HepG2 (cell line): ENCODE results near the gene TMEM98. TPM values are rescaled to one million over a fixed set of nuclear protein-coding genes. Genes with fewer than 3 reads are reported as not detected.
A peak's percentile ranks its signal among the peaks of the same experiment; 100 is the strongest.

Experiments
- ATAC-seq: fragments of 200-7000 bp; cut with Tn5 transposase; 3 replicates; pipeline ENCODE4 v1.9.1; 2020; ENCODE audit warnings: mild to moderate bottlenecking, moderate library complexity
- BruUV-seq: library from RNA; stranded (reverse); fragments of 400-500 nt; replicated peaks from 2 replicates; lab custom pipeline; 2021; lab: Mats Ljungman, UMichigan
- CTCF ChIA-PET: fragments of 300-600 bp; formaldehyde crosslinking; extraction: SDS; loops from one replicate; lab custom pipeline; 2021; ENCODE audit warnings: low total read pairs, inconsistent platforms, low intra/inter-chr PET ratio; lab: Yijun Ruan, JAX
- POLR2A ChIA-PET: fragments of 350-600 bp; sonication (Branson Sonifier 250); formaldehyde crosslinking; loops from one replicate; lab custom pipeline; 2020; ENCODE audit warnings: antibody characterized with exemption, inconsistent platforms; lab: Yijun Ruan, JAX
- DNase-seq: peaks from one replicate; pipeline ENCODE4 v3.0.0-alpha.2; 2015; ENCODE audit warnings: low spot score
- FAIRE-seq: peaks from 3 replicates; lab custom pipeline; 2011; peaks lifted over from hg19 to GRCh38; lab: Jason Lieb, UNC
- H2AFZ ChIP-seq: one replicate; pipeline ENCODE4 v1.6.1; 2011; ENCODE audit warnings: low read length, inconsistent platforms
- H3K27ac ChIP-seq: fragments of 300-600 bp; 3 replicates; pipeline ENCODE4 v1.8.0; 2011; ENCODE audit warnings: mixed run types, mild to moderate bottlenecking, mixed read lengths, low read length, inconsistent platforms; ENCODE audit not compliant: insufficient read depth; ENCODE audit errors: extremely low read length
- H3K27me3 ChIP-seq, 2 experiments: fragments of 200-600 bp in 1 of 2; 2 replicates in 1 of 2; 3 replicates in 1 of 2; pipeline versions ENCODE4 v1.6.0 to v1.8.0; 2011; ENCODE audit warnings: low read length in 2 of 2, mild to moderate bottlenecking in 2 of 2, moderate library complexity in 2 of 2, inconsistent platforms in 1 of 2; ENCODE audit not compliant: insufficient read depth in 2 of 2, control insufficient read depth in 1 of 2
- H3K36me3 ChIP-seq, 2 experiments: fragments of 200-600 bp in 1 of 2; replicated peaks in 1 of 2; 2 replicates in 1 of 2; 3 replicates in 1 of 2; pipeline versions ENCODE4 v1.5.1 to v1.8.0; 2011; ENCODE audit warnings: low read length in 2 of 2, inconsistent platforms in 1 of 2; ENCODE audit not compliant: insufficient read depth in 2 of 2, control insufficient read depth in 1 of 2
- H3K4me1 ChIP-seq: 2 replicates; pipeline ENCODE4 v1.5.1; 2012; ENCODE audit warnings: low read length, inconsistent platforms; ENCODE audit not compliant: insufficient read depth
- H3K4me2 ChIP-seq: 2 replicates; pipeline ENCODE4 v1.6.0; 2011; ENCODE audit warnings: low read depth, low read length, inconsistent platforms
- H3K4me3 ChIP-seq, 3 experiments: fragments of 200-600 bp in 1 of 3; sonication (generic), shearing (Covaris generic) in 1 of 3; replicated peaks in 1 of 3; 2 replicates each; pipeline ENCODE4 v1.5.1; 2011 to 2016; ENCODE audit warnings: low read length in 3 of 3, inconsistent platforms in 2 of 3, low read depth in 2 of 3, mild to moderate bottlenecking in 2 of 3, control low read depth in 1 of 3, mixed read lengths in 1 of 3; ENCODE audit not compliant: insufficient read depth in 1 of 3
- H3K79me2 ChIP-seq: one replicate; pipeline ENCODE4 v1.6.1; 2011; ENCODE audit warnings: low read length, inconsistent platforms; ENCODE audit not compliant: insufficient read depth
- H3K9ac ChIP-seq: 2 replicates; pipeline ENCODE4 v1.6.0; 2011; ENCODE audit warnings: mild to moderate bottlenecking, low read depth, low read length, inconsistent platforms; ENCODE audit not compliant: insufficient read depth
- H3K9me3 ChIP-seq: 2 replicates; pipeline ENCODE4 v1.5.1; 2012; ENCODE audit warnings: mild to moderate bottlenecking, low read length
- H4K20me1 ChIP-seq: 2 replicates; pipeline ENCODE4 v1.6.0; 2011; ENCODE audit warnings: inconsistent platforms, mild to moderate bottlenecking, low read length, moderate library complexity; ENCODE audit not compliant: insufficient read depth
- ARID4A ChIP-seq: sonication (generic); formaldehyde crosslinking; IDR thresholded peaks from 2 replicates; pipeline ENCODE4 v1.5.0; 2020; ENCODE audit warnings: mild to moderate bottlenecking, missing genetic modification reagents, borderline replicate concordance
- FOSL2 ChIP-seq: sonication (generic); formaldehyde crosslinking; IDR thresholded peaks from 2 replicates; pipeline ENCODE4 v1.4.0; 2020; ENCODE audit warnings: missing genetic modification reagents
- GZF1 ChIP-seq: sonication (generic); formaldehyde crosslinking; IDR thresholded peaks from 2 replicates; pipeline ENCODE4 v1.5.1; 2020; ENCODE audit warnings: mild to moderate bottlenecking, missing genetic modification reagents
- HNRNPLL ChIP-seq: fragments of 200-400 bp; formaldehyde crosslinking; IDR thresholded peaks from 2 replicates; pipeline ENCODE4 v1.6.1; 2017; ENCODE audit warnings: mild to moderate bottlenecking, low read depth, low read length; ENCODE audit not compliant: poor library complexity, severe bottlenecking
- ZFP36L2 ChIP-seq: sonication (generic); formaldehyde crosslinking; IDR thresholded peaks from 2 replicates; pipeline ENCODE4 v1.4.0; 2020; ENCODE audit warnings: missing genetic modification reagents
- ZNF235 ChIP-seq: sonication (generic); formaldehyde crosslinking; IDR thresholded peaks from 2 replicates; pipeline ENCODE4 v1.8.1; 2023; ENCODE audit warnings: mild to moderate bottlenecking, missing genetic modification reagents, borderline replicate concordance
- ZNF33B ChIP-seq: sonication (generic); formaldehyde crosslinking; IDR thresholded peaks from 2 replicates; pipeline ENCODE4 v1.5.1; 2020; ENCODE audit warnings: mild to moderate bottlenecking, missing genetic modification reagents
- ZNF570 ChIP-seq: sonication (generic); formaldehyde crosslinking; IDR thresholded peaks from 2 replicates; pipeline ENCODE4 v1.4.0; 2020; ENCODE audit warnings: mild to moderate bottlenecking, missing genetic modification reagents, borderline replicate concordance
- ZNF652 ChIP-seq: IDR thresholded peaks from 2 replicates; pipeline ENCODE4 v1.6.1; 2016; ENCODE audit warnings: low read depth, borderline replicate concordance
- WGBS: methylation state at CpG from one replicate; pipeline ENCODE4 v1.1.6; 2017; ENCODE audit warnings: low lambda C conversion rate; 5-methylcytosine and 5-hydroxymethylcytosine counted together
- in situ Hi-C: cut with HindIII; loops from 2 replicates; pipeline ENCODE4 v1.10.0; 2017; ENCODE audit warnings: low pct_unique_long_range_greater_than_20kb; ENCODE audit not compliant: extremely low pct_ligation_motif_present
- intact Hi-C: fragments of 100-400 bp; cut with micrococcal nuclease; formaldehyde crosslinking; loops from one replicate; pipeline ENCODE4 v1.10.0; 2022; ENCODE audit not compliant: unreplicated experiment
- polyA plus RNA-seq, 8 experiments: library from polyadenylated mRNA; depleted of rRNA in 3 of 8; stranded (reverse) in 7 of 8; unstranded in 1 of 8; fragments of >200 nt; fragmentation: Illumina TruSeq in 4 of 8; extraction: Trizol in 4 of 8; gene quantifications; 2 replicates each; pipeline versions ENCODE4 v1.2.1 to v1.2.3, GENCODE V29; 2011 to 2016; ENCODE audit warnings: low read depth in 4 of 8, missing spikeins in 1 of 8, mixed read lengths in 1 of 8; ENCODE audit not compliant: insufficient read depth in 1 of 8
- total RNA-seq, 5 experiments: library from RNA; depleted of rRNA; stranded (reverse); fragments of >200 nt; fragmentation: Illumina TruSeq; extraction: Trizol; gene quantifications; 2 replicates each; pipeline ENCODE4 v1.2.3, GENCODE V29; 2016; ENCODE audit warnings: low read depth in 1 of 5
- TF ChIP-seq, protein P1 (sequence below): sonication (generic); formaldehyde crosslinking; IDR thresholded peaks from 2 replicates; pipeline ENCODE4 v1.4.0; 2020; ENCODE audit warnings: missing genetic modification reagents, borderline replicate concordance
- TF ChIP-seq, protein P2 (sequence below): sonication (generic); formaldehyde crosslinking; conservative IDR thresholded peaks from 2 replicates; pipeline ENCODE4 v1.4.0; 2020; ENCODE audit warnings: mild to moderate bottlenecking, missing genetic modification reagents, moderate library complexity

Gene TMEM98
- total and polyA plus RNA-seq, 2 of the 13 experiments (the other 11 are each of a cell fraction or from before 2014, with no cell fraction given): 103 to 175 TPM

DNA sequence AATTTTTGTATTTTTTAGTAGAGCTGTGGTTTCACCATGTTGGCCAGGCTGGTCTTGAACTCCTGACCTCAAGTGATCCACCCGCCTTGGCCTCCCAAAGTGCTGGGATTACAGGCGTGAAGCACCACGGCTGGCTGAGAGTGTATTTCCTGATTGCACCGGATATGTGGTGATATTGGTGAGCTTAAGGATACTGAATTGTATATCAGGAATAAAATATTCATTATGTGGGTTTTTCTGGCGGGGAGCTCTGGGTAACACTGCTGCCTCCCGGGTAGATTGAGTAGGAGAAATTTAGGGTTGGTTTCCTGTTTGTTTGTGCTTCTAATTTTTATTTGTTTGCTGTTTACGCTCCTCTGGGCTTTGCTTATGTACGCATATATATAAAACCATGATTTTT lies 7.7 kb upstream of the TMEM98 start:
- POLR2A ChIA-PET: no interaction called here
- DNase-seq (no peak), ATAC-seq (no peak), FAIRE-seq (no peak)
- intact Hi-C loops (no loop called here), in situ Hi-C loops (no loop called here)
- H3K9me3 ChIP-seq: no peaks in the 10 kb centered on the region
- 65% methylated on average over 8 of the region's 8 CpGs for WGBS
- H3K27me3 ChIP-seq: no peaks in the 10 kb centered on the region
- no peak overlapping the region for H3K27ac ChIP-seq
- no peak overlapping the region for H3K4me3 ChIP-seq
- H4K20me1 ChIP-seq: no peaks in the 10 kb centered on the region
- CTCF ChIA-PET: no interaction called here
- no TSS peak for BruUV-seq
- no peak overlapping the region for H2AFZ ChIP-seq
- H3K4me1 ChIP-seq: peaks cover 67% of the 10 kb centered on the region
- no peaks in the 10 kb centered on the region for H3K79me2 ChIP-seq
- H3K4me2 ChIP-seq: 0 out of 2 replicates have a peak overlapping the region, but pooled peaks have one; percentile 21
- H3K36me3 ChIP-seq: no peaks in the 10 kb centered on the region
- no peak overlapping the region for H3K9ac ChIP-seq
- TF ChIP-seq HNRNPLL (no peak), GZF1 (CRISPR knock-in tag) (no peak), ZNF570 (CRISPR knock-in tag) (no peak), ARID4A (CRISPR knock-in tag) (no peak), ZFP36L2 (CRISPR knock-in tag) (no peak), ZNF33B (CRISPR knock-in tag) (no peak), ZNF652 (CRISPR knock-in tag) (no peak), FOSL2 (no peak), ZNF235 (CRISPR knock-in tag) (no peak)
- TF ChIP-seq, protein P1, sequence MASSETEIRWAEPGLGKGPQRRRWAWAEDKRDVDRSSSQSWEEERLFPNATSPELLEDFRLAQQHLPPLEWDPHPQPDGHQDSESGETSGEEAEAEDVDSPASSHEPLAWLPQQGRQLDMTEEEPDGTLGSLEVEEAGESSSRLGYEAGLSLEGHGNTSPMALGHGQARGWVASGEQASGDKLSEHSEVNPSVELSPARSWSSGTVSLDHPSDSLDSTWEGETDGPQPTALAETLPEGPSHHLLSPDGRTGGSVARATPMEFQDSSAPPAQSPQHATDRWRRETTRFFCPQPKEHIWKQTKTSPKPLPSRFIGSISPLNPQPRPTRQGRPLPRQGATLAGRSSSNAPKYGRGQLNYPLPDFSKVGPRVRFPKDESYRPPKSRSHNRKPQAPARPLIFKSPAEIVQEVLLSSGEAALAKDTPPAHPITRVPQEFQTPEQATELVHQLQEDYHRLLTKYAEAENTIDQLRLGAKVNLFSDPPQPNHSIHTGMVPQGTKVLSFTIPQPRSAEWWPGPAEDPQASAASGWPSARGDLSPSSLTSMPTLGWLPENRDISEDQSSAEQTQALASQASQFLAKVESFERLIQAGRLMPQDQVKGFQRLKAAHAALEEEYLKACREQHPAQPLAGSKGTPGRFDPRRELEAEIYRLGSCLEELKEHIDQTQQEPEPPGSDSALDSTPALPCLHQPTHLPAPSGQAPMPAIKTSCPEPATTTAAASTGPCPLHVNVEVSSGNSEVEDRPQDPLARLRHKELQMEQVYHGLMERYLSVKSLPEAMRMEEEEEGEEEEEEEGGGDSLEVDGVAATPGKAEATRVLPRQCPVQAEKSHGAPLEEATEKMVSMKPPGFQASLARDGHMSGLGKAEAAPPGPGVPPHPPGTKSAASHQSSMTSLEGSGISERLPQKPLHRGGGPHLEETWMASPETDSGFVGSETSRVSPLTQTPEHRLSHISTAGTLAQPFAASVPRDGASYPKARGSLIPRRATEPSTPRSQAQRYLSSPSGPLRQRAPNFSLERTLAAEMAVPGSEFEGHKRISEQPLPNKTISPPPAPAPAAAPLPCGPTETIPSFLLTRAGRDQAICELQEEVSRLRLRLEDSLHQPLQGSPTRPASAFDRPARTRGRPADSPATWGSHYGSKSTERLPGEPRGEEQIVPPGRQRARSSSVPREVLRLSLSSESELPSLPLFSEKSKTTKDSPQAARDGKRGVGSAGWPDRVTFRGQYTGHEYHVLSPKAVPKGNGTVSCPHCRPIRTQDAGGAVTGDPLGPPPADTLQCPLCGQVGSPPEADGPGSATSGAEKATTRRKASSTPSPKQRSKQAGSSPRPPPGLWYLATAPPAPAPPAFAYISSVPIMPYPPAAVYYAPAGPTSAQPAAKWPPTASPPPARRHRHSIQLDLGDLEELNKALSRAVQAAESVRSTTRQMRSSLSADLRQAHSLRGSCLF (CRISPR knock-in tag): no peak
- TF ChIP-seq, protein P2, sequence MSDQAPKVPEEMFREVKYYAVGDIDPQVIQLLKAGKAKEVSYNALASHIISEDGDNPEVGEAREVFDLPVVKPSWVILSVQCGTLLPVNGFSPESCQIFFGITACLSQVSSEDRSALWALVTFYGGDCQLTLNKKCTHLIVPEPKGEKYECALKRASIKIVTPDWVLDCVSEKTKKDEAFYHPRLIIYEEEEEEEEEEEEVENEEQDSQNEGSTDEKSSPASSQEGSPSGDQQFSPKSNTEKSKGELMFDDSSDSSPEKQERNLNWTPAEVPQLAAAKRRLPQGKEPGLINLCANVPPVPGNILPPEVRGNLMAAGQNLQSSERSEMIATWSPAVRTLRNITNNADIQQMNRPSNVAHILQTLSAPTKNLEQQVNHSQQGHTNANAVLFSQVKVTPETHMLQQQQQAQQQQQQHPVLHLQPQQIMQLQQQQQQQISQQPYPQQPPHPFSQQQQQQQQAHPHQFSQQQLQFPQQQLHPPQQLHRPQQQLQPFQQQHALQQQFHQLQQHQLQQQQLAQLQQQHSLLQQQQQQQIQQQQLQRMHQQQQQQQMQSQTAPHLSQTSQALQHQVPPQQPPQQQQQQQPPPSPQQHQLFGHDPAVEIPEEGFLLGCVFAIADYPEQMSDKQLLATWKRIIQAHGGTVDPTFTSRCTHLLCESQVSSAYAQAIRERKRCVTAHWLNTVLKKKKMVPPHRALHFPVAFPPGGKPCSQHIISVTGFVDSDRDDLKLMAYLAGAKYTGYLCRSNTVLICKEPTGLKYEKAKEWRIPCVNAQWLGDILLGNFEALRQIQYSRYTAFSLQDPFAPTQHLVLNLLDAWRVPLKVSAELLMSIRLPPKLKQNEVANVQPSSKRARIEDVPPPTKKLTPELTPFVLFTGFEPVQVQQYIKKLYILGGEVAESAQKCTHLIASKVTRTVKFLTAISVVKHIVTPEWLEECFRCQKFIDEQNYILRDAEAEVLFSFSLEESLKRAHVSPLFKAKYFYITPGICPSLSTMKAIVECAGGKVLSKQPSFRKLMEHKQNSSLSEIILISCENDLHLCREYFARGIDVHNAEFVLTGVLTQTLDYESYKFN (CRISPR knock-in tag): no peak
